Fibroblast of lung (primary cell): Measurements from ENCODE around the gene CMYA5. TPM values are rescaled to one million over a fixed set of nuclear protein-coding genes. Genes with fewer than 3 reads are reported as not detected.
"Not testable (repeated sequence)": the region's sequence is repeated elsewhere in the genome, so short reads cannot be mapped to it uniquely, and the experiment has no call there.

Experiments used
- DNase-seq, 2 donors: peaks; one replicate each; pipeline versions ENCODE4 v3.0.0 to v3.0.0-alpha.2; 2010; ENCODE audit warnings: low read depth in 2 of 2
- H2AFZ ChIP-seq: 2 replicates; pipeline ENCODE4 v1.5.1; 2012; ENCODE audit warnings: low read length, control low read depth, inconsistent platforms
- H3K27ac ChIP-seq: 2 replicates; pipeline ENCODE4 v1.5.1; 2011; ENCODE audit warnings: low read length, control low read depth; ENCODE audit not compliant: insufficient read depth
- H3K27me3 ChIP-seq: 2 replicates; pipeline ENCODE4 v1.5.1; 2011; ENCODE audit warnings: mild to moderate bottlenecking, low read length; ENCODE audit not compliant: control insufficient read depth, insufficient read depth
- H3K36me3 ChIP-seq: 2 replicates; pipeline ENCODE4 v1.5.1; 2011; ENCODE audit warnings: low read length; ENCODE audit not compliant: control insufficient read depth, insufficient read depth
- H3K4me1 ChIP-seq: 2 replicates; pipeline ENCODE4 v1.5.1; 2011; ENCODE audit warnings: low read length; ENCODE audit not compliant: control insufficient read depth, insufficient read depth; ENCODE audit errors: extremely low read depth
- H3K4me2 ChIP-seq: 2 replicates; pipeline ENCODE4 v1.5.1; 2011; ENCODE audit warnings: low read length, control low read depth; ENCODE audit not compliant: insufficient read depth; ENCODE audit errors: extremely low read depth
- H3K4me3 ChIP-seq, 4 experiments: fragments of 200-600 bp in 1 of 4; sonication (generic) in 1 of 4; replicated peaks in 1 of 4; 2 replicates each; pipeline ENCODE4 v1.5.1; 2011 to 2016; ENCODE audit warnings: low read length in 4 of 4, low read depth in 3 of 4, mild to moderate bottlenecking in 3 of 4, control low read depth in 2 of 4, inconsistent platforms in 1 of 4, mixed read lengths in 1 of 4; ENCODE audit not compliant: insufficient read depth in 1 of 4; ENCODE audit errors: control extremely low read depth in 1 of 4
- H3K79me2 ChIP-seq: 2 replicates; pipeline ENCODE4 v1.5.1; 2012; ENCODE audit warnings: mild to moderate bottlenecking, low read length, inconsistent platforms; ENCODE audit not compliant: control insufficient read depth, insufficient read depth
- H3K9ac ChIP-seq: 2 replicates; pipeline ENCODE4 v1.5.1; 2011; ENCODE audit warnings: mild to moderate bottlenecking, low read length, control low read depth; ENCODE audit not compliant: insufficient read depth
- H3K9me3 ChIP-seq: 2 replicates; pipeline ENCODE4 v1.5.1; 2012; ENCODE audit warnings: low read depth, low read length; ENCODE audit not compliant: control insufficient read depth, insufficient read depth
- H4K20me1 ChIP-seq: 2 replicates; pipeline ENCODE4 v1.5.1; 2011; ENCODE audit warnings: low read length; ENCODE audit not compliant: control insufficient read depth, insufficient read depth; ENCODE audit errors: extremely low read depth
- EZH2 ChIP-seq: IDR thresholded peaks from 2 replicates; pipeline ENCODE4 v1.5.1; 2012; ENCODE audit warnings: low read length, control low read depth, mild to moderate bottlenecking; ENCODE audit errors: missing control alignments
- polyA plus RNA-seq, 2 donors: library from polyadenylated mRNA; depleted of rRNA in 1 of 2; stranded (reverse) in 1 of 2; unstranded in 1 of 2; fragments of >200 nt; gene quantifications; 2 replicates each; pipeline ENCODE4 v1.2.1, GENCODE V29; 2011 to 2012; ENCODE audit warnings: missing spikeins in 1 of 2
- total RNA-seq: library from RNA; depleted of rRNA; stranded (reverse); fragments of >200 nt; gene quantifications from 2 replicates; pipeline ENCODE4 v1.2.1, GENCODE V29; 2014
- TF ChIP-seq, protein P1 (sequence below), 2 donors: IDR thresholded peaks in 1 of 2; conservative IDR thresholded peaks in 1 of 2; 1 replicate in 1 of 2; 2 replicates in 1 of 2; pipeline ENCODE4 v1.5.1; 2011 to 2012; ENCODE audit warnings: low read length in 2 of 2, control low read depth in 1 of 2, inconsistent platforms in 1 of 2, low read depth in 1 of 2, mild to moderate bottlenecking in 1 of 2

The CMYA5 gene
- total and polyA plus RNA-seq, 2 donors (not counting 1 experiment from before 2014, with no cell fraction given): 2.0 to 7.8 TPM

GRCh38 chr5:79703381-79703645 lies 13.7 kb downstream of the CMYA5 start:
- Histone ChIP-seq H3K9ac (no peak overlapping the region), H3K27me3 (no peaks in the 10 kb centered on the region), H3K36me3 (no peaks in the 10 kb centered on the region), H3K79me2 (no peaks in the 10 kb centered on the region), H3K27ac (no peak overlapping the region), H2AFZ (no peak overlapping the region), H4K20me1 (no peaks in the 10 kb centered on the region), H3K4me3 (no peak overlapping the region), H3K9me3 (no peaks in the 10 kb centered on the region), H3K4me1 (no peaks in the 10 kb centered on the region), H3K4me2 (no peak overlapping the region)
- no peak for DNase-seq
- TF ChIP-seq, protein P1, sequence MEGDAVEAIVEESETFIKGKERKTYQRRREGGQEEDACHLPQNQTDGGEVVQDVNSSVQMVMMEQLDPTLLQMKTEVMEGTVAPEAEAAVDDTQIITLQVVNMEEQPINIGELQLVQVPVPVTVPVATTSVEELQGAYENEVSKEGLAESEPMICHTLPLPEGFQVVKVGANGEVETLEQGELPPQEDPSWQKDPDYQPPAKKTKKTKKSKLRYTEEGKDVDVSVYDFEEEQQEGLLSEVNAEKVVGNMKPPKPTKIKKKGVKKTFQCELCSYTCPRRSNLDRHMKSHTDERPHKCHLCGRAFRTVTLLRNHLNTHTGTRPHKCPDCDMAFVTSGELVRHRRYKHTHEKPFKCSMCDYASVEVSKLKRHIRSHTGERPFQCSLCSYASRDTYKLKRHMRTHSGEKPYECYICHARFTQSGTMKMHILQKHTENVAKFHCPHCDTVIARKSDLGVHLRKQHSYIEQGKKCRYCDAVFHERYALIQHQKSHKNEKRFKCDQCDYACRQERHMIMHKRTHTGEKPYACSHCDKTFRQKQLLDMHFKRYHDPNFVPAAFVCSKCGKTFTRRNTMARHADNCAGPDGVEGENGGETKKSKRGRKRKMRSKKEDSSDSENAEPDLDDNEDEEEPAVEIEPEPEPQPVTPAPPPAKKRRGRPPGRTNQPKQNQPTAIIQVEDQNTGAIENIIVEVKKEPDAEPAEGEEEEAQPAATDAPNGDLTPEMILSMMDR (conservative IDR thresholded peaks at IDR 0.05 in 1 of 2, IDR thresholded peaks at IDR 0.05 in 1 of 2; ENCODE audit: low read depth in 1 of 2, low read length in 2 of 2): no peak
- TF ChIP-seq EZH2: no peak

GRCh38 chr5:79704553-79704952 lies 14.9 kb downstream of the CMYA5 start:
- no peak for TF ChIP-seq EZH2
- TF ChIP-seq, protein P1 (conservative IDR thresholded peaks at IDR 0.05 in 1 of 2, IDR thresholded peaks at IDR 0.05 in 1 of 2; ENCODE audit: low read depth in 1 of 2, low read length in 2 of 2): no peak
- no peaks in the 10 kb centered on the region for H3K9me3 ChIP-seq
- no peaks in the 10 kb centered on the region for H3K79me2 ChIP-seq
- no peak overlapping the region for H3K9ac ChIP-seq
- H3K4me3 ChIP-seq: no peak overlapping the region
- H3K27ac ChIP-seq: no peak overlapping the region
- no peak overlapping the region for H3K4me2 ChIP-seq
- no peaks in the 10 kb centered on the region for H4K20me1 ChIP-seq
- no peak overlapping the region for H2AFZ ChIP-seq
- DNase-seq: no peak
- no peaks in the 10 kb centered on the region for H3K36me3 ChIP-seq
- no peaks in the 10 kb centered on the region for H3K4me1 ChIP-seq
- H3K27me3 ChIP-seq: no peaks in the 10 kb centered on the region

GRCh38 chr5:79705632-79706031 lies 16.0 kb downstream of the CMYA5 start:
- TF ChIP-seq EZH2: no peak
- TF ChIP-seq, protein P1 (conservative IDR thresholded peaks at IDR 0.05 in 1 of 2, IDR thresholded peaks at IDR 0.05 in 1 of 2; ENCODE audit: low read depth in 1 of 2, low read length in 2 of 2): no peak
- no peaks in the 10 kb centered on the region for H3K79me2 ChIP-seq
- no peaks in the 10 kb centered on the region for H4K20me1 ChIP-seq
- no peaks in the 10 kb centered on the region for H3K4me1 ChIP-seq
- H3K27me3 ChIP-seq: no peaks in the 10 kb centered on the region
- no peaks in the 10 kb centered on the region for H3K36me3 ChIP-seq
- H3K27ac ChIP-seq: no peak overlapping the region
- no peak for DNase-seq
- H3K4me2 ChIP-seq: no peak overlapping the region
- H3K4me3 ChIP-seq: no peak overlapping the region
- H3K9ac ChIP-seq: no peak overlapping the region
- H3K9me3 ChIP-seq: no peaks in the 10 kb centered on the region
- H2AFZ ChIP-seq: no peak overlapping the region

DNA sequence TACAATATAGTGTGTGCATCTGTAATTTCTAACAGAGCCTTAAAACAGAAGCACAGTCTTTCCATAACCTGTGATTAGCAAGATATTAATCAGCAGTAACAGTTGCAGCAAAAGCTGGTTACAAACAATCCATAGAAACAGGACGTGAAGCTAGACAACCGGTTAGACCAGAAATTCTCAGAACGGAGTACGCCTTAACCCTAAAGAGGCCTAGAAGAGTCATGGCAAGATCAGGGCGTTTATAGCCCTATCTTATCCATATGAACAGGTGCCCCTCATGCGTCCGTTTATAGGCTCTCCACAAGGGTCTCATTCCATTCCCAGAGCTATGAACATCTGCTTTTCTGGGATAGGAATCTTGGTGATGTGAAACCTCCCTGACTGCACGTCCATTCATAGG lies 16.7 kb downstream of the CMYA5 start:
- not testable (repeated sequence) for DNase-seq, H3K36me3 ChIP-seq, H3K4me1 ChIP-seq, H3K79me2 ChIP-seq, H3K4me2 ChIP-seq, H3K4me3 ChIP-seq, H3K9me3 ChIP-seq, H3K9ac ChIP-seq, H3K27ac ChIP-seq, H2AFZ ChIP-seq, H4K20me1 ChIP-seq, H3K27me3 ChIP-seq
